CD4-positive, alpha-beta T cell treated with Interleukin-10 for 1 hour (primary cell): Measurements from ENCODE around the gene SLC38A8.

Experiments
- DNase-seq: peaks from one replicate; pipeline ENCODE4 v3.0.0-alpha.2; 2020

Gene SLC38A8

GRCh38 chr16:84068041-84068440 lies 25.4 kb upstream of the SLC38A8 start:
- DNase-seq = no peak

GRCh38 chr16:84067640-84068039 lies 25.0 kb upstream of the SLC38A8 start:
- DNase-seq = no peak

GRCh38 chr16:84065536-84066132 lies 23.0 kb upstream of the SLC38A8 start:
- DNase-seq = peak; percentile 31

- DNase-seq = no peak
These were observed 21.4 kb upstream of the SLC38A8 start for GRCh38 chr16:84063980-84064379.

- DNase-seq = peak; percentile 58
These were observed 20.4 kb upstream of the SLC38A8 start for GRCh38 chr16:84062734-84063640.

GRCh38 chr16:84061236-84061819 lies 18.7 kb upstream of the SLC38A8 start:
- DNase-seq = no peak

- DNase-seq = no peak
These were observed 17.6 kb upstream of the SLC38A8 start for GRCh38 chr16:84059946-84060901.

GRCh38 chr16:84059111-84059510 lies 16.5 kb upstream of the SLC38A8 start:
- DNase-seq = no peak

- DNase-seq = no peak
These were observed 16.1 kb upstream of the SLC38A8 start for GRCh38 chr16:84058664-84059063.

- no peak for DNase-seq
These were observed 15.6 kb upstream of the SLC38A8 start for GRCh38 chr16:84058211-84058610.

- DNase-seq = no peak
These were observed 14.3 kb upstream of the SLC38A8 start for GRCh38 chr16:84056933-84057332.

- no peak for DNase-seq
These were observed 13.4 kb upstream of the SLC38A8 start for GRCh38 chr16:84055801-84056634.

- DNase-seq = no peak
These were observed 12.8 kb upstream of the SLC38A8 start for GRCh38 chr16:84055366-84055765.

- DNase-seq = no peak
These were observed 12.3 kb upstream of the SLC38A8 start for GRCh38 chr16:84054916-84055315.

- no peak for DNase-seq
These were observed 11.7 kb upstream of the SLC38A8 start for GRCh38 chr16:84054271-84054670.

GRCh38 chr16:84053237-84053636 lies 10.6 kb upstream of the SLC38A8 start:
- DNase-seq = no peak

GRCh38 chr16:84052071-84052622 lies 9.6 kb upstream of the SLC38A8 start:
- DNase-seq = no peak

- DNase-seq = no peak
These were observed 7.7 kb upstream of the SLC38A8 start for GRCh38 chr16:84050316-84050715.

- no peak for DNase-seq
These were observed 6.9 kb upstream of the SLC38A8 start for GRCh38 chr16:84049403-84050060.

- DNase-seq = no peak
These were observed 6.3 kb upstream of the SLC38A8 start for GRCh38 chr16:84048871-84049270.

- DNase-seq = no peak
These were observed 5.7 kb upstream of the SLC38A8 start for GRCh38 chr16:84048270-84048669.
